NCI-H345 treated with DMSO at 0.1 percent for 48 hours (cell line): ENCODE measurements around the gene RAB27B.

Experiments used
- DNase-seq: peaks from one replicate; lab custom pipeline; 2025; ENCODE audit not compliant: unreplicated experiment; lab: John Stamatoyannopoulos, UW

Gene RAB27B

GRCh38 chr18:54859667-54860421 is 31.6 kb downstream of the RAB27B start:
- DNase-seq: no peak

- no peak for DNase-seq
These were observed 32.7 kb downstream of the RAB27B start for GRCh38 chr18:54860941-54861340.

- no peak for DNase-seq
These were observed 38.9 kb downstream of the RAB27B start for GRCh38 chr18:54867131-54867530.

GRCh38 chr18:54871231-54871630 is 43.0 kb downstream of the RAB27B start:
- DNase-seq: no peak

GRCh38 chr18:54872681-54873080 is 44.4 kb downstream of the RAB27B start:
- DNase-seq: no peak

DNA sequence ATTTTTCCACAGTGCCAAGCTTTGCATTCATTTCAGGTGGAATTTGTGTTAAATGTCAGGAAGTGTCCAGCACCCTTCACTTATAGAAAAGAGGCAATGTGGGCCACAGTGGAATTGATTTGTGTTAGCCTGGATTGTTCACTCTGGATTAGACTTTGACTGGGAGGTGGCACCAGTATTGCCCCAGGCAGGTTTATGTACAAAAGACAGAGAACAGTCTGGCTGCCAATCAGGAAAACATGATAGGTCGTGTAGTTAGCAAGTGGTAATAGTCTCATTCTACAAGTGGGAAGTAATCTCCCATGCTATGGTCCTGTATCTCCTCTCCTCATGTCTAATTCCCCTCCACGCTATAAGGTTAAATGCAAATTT is 45.6 kb downstream of the RAB27B start:
- DNase-seq: no peak

GRCh38 chr18:54875063-54875462 is 46.8 kb downstream of the RAB27B start:
- DNase-seq: no peak

GRCh38 chr18:54877076-54877475 is 48.8 kb downstream of the RAB27B start:
- no peak for DNase-seq

GRCh38 chr18:54878159-54878622 is 49.9 kb downstream of the RAB27B start:
- no peak for DNase-seq

- DNase-seq: no peak
These were observed 50.5 kb downstream of the RAB27B start for GRCh38 chr18:54878659-54879358.

GRCh38 chr18:54879691-54880090 is 51.4 kb downstream of the RAB27B start:
- no peak for DNase-seq

- no peak for DNase-seq
These were observed 52.3 kb downstream of the RAB27B start for GRCh38 chr18:54880395-54881105.

- no peak for DNase-seq
These were observed 53.0 kb downstream of the RAB27B start for GRCh38 chr18:54881229-54881768.

DNA sequence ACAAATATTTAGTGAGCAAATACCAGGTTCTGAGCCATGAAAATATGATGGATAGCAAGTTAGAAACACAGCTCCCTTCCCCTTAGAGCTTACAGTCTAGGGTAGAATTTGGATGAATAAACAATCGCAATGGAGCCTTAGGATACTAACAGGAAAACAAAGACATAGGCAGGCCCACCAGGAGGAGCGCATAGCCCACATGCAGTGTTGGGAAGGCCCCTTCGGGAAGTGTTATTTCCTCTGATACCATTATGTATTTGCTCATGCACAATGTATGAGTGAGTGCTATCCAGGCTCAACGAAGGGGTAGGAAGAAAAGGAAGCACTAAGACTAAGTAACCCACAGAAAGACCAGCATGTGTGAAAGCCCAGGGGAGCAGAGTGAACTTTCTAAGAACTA is 54.0 kb downstream of the RAB27B start:
- DNase-seq: no peak

DNA sequence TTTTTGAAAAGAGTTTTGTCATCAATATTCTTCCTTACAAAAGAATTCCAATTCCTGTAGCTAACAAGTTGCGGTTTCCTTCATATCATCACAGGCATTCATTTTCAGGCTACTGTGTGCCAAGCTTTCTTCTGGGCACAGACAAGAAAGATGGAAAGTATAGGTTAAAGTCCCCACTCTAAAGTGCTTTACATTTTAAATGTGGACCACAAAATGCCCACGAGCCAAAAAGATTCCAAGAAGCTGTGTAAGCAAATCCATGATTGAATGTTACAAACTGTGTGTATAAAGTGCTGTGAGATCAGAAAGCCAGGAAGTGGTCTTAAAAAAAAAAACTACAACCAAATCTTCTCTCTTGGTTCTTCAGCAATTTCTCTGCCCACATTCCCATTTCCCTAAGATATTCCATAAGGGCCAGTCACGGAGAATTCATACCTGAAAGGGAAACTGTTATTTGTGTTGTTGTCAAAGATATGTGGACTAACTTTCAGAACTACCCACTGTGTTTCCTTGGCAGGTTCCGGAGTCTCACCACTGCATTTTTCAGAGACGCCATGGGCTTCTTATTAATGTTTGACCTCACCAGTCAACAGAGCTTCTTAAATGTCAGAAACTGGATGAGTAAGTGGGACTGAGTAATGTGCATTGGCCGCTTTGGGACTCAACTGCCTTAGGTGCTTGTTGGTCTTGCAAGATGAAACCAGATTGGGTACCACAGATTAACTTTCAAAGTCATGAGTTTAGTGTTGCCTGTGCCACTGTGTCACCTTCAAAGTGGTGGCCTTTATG is 55.7 kb downstream of the RAB27B start:
- no peak for DNase-seq

- DNase-seq: no peak
These were observed 60.1 kb downstream of the RAB27B start for GRCh38 chr18:54888378-54888777.

DNA sequence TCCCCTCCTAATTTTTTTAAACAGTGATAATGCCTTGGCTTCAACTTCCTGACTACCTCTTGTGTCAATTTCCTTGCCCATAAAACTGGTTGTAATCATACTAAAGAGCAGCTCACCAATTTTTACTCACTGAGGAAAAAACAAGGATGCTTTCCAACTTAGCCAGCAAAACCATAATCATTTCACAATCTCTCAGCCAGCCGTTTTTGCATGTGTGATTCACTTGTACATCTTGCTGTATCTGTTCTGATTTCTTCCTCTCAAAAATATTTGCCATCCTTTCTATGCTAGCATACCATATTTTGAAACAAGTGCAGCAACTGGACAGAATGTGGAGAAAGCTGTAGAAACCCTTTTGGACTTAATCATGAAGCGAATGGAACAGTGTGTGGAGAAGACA is 60.7 kb downstream of the RAB27B start:
- no peak for DNase-seq

DNA sequence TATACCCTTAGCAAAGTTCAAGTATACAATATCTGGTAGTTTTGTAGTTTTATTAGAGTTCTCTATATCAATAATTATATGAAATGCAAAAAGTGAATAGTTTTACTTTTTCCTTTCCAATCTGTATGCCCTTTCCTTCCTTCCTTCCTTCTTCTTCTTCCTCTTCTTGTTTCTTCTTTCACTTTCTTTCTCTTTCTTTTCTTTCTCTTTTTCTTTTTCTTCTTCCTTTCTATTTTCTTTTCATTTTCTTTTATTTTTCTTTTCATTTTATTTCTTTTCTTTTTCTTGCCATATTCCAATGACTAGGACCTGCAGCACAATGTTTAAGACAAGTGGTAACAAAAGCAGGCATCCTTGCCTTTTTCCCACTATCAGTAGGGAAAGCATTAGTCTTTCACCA is 71.2 kb downstream of the RAB27B start:
- no peak for DNase-seq

DNA sequence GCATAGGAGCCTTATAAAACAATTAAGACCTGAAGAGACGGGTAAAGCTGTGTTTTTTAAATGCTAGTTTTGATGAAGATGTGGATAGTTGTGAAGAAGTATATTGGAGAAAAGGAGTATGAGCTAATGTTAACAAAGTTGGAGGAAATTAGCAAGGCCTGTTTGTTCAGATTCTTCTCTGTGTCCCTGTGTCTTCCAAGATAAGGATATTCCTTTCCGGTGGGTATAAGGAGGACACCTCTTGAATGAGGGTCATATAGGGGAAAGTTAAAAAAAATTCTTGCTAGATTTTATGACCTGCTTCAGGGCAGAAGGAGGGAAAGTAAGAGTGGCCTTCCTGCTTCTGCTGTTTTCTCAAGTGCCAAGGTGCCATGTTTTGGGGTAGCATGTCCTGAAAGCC is 72.0 kb downstream of the RAB27B start:
- no peak for DNase-seq

GRCh38 chr18:54904581-54904980 is 76.3 kb downstream of the RAB27B start:
- no peak for DNase-seq

DNA sequence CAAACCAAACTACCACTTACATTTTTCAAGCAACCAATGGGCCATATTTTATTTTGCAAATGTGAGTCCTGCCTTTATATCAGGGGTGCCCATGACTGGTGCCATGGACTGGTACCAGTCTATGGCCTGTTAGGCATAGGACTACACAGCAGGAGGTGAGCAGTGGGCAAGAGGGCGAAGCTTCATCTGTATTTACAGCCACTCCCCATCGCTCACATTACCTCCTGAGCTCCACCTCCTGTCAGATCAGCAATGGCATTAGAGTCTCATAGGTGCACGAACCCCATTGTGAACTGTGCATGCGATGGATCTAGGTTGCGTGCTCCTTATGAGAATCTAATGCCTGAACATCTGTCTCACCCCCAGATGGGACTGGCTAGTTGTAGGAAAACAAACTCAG is 77.4 kb downstream of the RAB27B start:
- DNase-seq: no peak
